ENCODE data around the gene MRTFA.

GRCh38 chr22:40452730-40453487 lies 183.6 kb downstream of the MRTFA start:
- TF ChIP-seq, protein P1, sequence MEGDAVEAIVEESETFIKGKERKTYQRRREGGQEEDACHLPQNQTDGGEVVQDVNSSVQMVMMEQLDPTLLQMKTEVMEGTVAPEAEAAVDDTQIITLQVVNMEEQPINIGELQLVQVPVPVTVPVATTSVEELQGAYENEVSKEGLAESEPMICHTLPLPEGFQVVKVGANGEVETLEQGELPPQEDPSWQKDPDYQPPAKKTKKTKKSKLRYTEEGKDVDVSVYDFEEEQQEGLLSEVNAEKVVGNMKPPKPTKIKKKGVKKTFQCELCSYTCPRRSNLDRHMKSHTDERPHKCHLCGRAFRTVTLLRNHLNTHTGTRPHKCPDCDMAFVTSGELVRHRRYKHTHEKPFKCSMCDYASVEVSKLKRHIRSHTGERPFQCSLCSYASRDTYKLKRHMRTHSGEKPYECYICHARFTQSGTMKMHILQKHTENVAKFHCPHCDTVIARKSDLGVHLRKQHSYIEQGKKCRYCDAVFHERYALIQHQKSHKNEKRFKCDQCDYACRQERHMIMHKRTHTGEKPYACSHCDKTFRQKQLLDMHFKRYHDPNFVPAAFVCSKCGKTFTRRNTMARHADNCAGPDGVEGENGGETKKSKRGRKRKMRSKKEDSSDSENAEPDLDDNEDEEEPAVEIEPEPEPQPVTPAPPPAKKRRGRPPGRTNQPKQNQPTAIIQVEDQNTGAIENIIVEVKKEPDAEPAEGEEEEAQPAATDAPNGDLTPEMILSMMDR (IDR thresholded peaks at IDR 0.05): no peak
- TF ChIP-seq POLR2A (IDR thresholded peaks at IDR 0.05): no peak

Measured in uterus (tissue), 2 donors.